ENCODE measurements around the gene SP2.

Gene SP2

GRCh38 chr17:47857551-47858455, 38.2 kb upstream of the SP2 start:
- H3K36me3 ChIP-seq (replicated peaks in 1 of 2; ENCODE audit: control insufficient read depth in 2 of 2, insufficient read depth in 2 of 2, low read length in 2 of 2): no peaks in the 10 kb centered on the region
- no peak overlapping the region for H3K4ac ChIP-seq (ENCODE audit: low read length)
- peak overlapping the region; percentile 30 for H2AK5ac ChIP-seq (ENCODE audit: low read depth, low read length)
- no peak overlapping the region for H3K4me3 ChIP-seq (ENCODE audit: low read length in 2 of 2)
- H2BK5ac ChIP-seq (ENCODE audit: low read length): no peak overlapping the region
- no peak overlapping the region for H2AFZ ChIP-seq (ENCODE audit: low read length)
- H2BK120ac ChIP-seq (ENCODE audit: low read depth, low read length): no peak overlapping the region
- no peak overlapping the region for H4K91ac ChIP-seq (ENCODE audit: low read depth, low read length, poor library complexity)
- H3K23ac ChIP-seq (ENCODE audit: low read depth, low read length, poor library complexity): no peak overlapping the region
- no peak overlapping the region for H2BK12ac ChIP-seq (ENCODE audit: low read length)
- no peaks in the 10 kb centered on the region for H3K79me1 ChIP-seq (ENCODE audit: low read depth, low read length)
- no peak overlapping the region for H3K27ac ChIP-seq (replicated peaks; ENCODE audit: low read length)
- no peak overlapping the region for H3K4me2 ChIP-seq (ENCODE audit: insufficient read depth, low read length, poor library complexity, severe bottlenecking)
- no peak for DNase-seq (ENCODE audit: low spot score)
- H3K27me3 ChIP-seq (ENCODE audit: control insufficient read depth in 3 of 3, insufficient read depth in 3 of 3, low read depth in 1 of 3, low read length in 3 of 3): peaks cover 9 to 86% (median 34%) of the 10 kb centered on the region in 3 experiments
- no CpG with 5 or more reads among the region's 16 CpGs for WGBS, 2 donors (ENCODE audit: extremely low coverage in 2 of 2, insufficient read length in 2 of 2, insufficient replicate concordance in 1 of 2)
- no peak overlapping the region for H3K18ac ChIP-seq (ENCODE audit: low read length)
- H3K9me3 ChIP-seq (replicated peaks in 1 of 2; ENCODE audit: control insufficient read depth in 2 of 2, insufficient read depth in 1 of 2, low read depth in 1 of 2, low read length in 2 of 2): no peaks in the 10 kb centered on the region
- H4K8ac ChIP-seq (ENCODE audit: low read depth, low read length): no peak overlapping the region
- no peak overlapping the region for H3K14ac ChIP-seq (ENCODE audit: low read length)
- no peak overlapping the region for H2BK15ac ChIP-seq (ENCODE audit: low read length)
- H3K9ac ChIP-seq (ENCODE audit: low read depth, low read length, poor library complexity): no peak overlapping the region
- no peaks in the 10 kb centered on the region for H3K4me1 ChIP-seq (ENCODE audit: control insufficient read depth in 2 of 2, insufficient read depth in 1 of 2, low read depth in 1 of 2, low read length in 2 of 2)

DNA sequence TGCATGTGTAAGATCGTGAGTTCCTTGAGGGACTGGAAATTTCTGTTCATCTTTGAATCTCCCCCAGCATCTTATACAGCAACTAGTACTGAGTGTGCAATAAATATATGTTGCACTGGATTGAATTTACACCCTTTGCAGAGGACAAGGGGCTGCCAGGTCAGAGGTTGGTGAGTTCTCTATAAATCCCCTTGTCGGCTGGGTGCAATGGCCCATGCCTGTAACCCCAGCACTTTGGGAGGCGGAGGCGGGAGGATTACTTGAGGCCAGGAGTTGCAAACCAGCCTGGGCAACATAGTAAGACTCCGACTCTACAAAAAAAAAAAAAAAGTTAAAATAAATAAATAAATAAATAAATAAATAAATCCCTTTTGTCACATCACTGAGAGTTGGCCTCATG, 35.6 kb upstream of the SP2 start:
- Histone ChIP-seq H2AFZ (ENCODE audit: low read length) (no peak overlapping the region), H2AK5ac (ENCODE audit: low read depth, low read length) (no peak overlapping the region), H4K91ac (ENCODE audit: low read depth, low read length, poor library complexity) (no peak overlapping the region), H3K14ac (ENCODE audit: low read length) (no peak overlapping the region), H3K27me3 (ENCODE audit: control insufficient read depth in 3 of 3, insufficient read depth in 3 of 3, low read depth in 1 of 3, low read length in 3 of 3) (peaks cover 0 to 71% (median 10%) of the 10 kb centered on the region in 3 experiments), H3K36me3 (replicated peaks in 1 of 2; ENCODE audit: control insufficient read depth in 2 of 2, insufficient read depth in 2 of 2, low read length in 2 of 2) (no peaks in the 10 kb centered on the region), H3K4me1 (ENCODE audit: control insufficient read depth in 2 of 2, insufficient read depth in 1 of 2, low read depth in 1 of 2, low read length in 2 of 2) (no peaks in the 10 kb centered on the region), H3K9me3 (replicated peaks in 1 of 2; ENCODE audit: control insufficient read depth in 2 of 2, insufficient read depth in 1 of 2, low read depth in 1 of 2, low read length in 2 of 2) (no peaks in the 10 kb centered on the region), H3K9ac (ENCODE audit: low read depth, low read length, poor library complexity) (no peak overlapping the region), H3K79me1 (ENCODE audit: low read depth, low read length) (no peaks in the 10 kb centered on the region), H3K4me3 (ENCODE audit: low read length in 2 of 2) (no peak overlapping the region), H3K4ac (ENCODE audit: low read length) (no peak overlapping the region), H3K18ac (ENCODE audit: low read length) (no peak overlapping the region), H3K23ac (ENCODE audit: low read depth, low read length, poor library complexity) (no peak overlapping the region), H3K27ac (replicated peaks; ENCODE audit: low read length) (no peak overlapping the region), H3K4me2 (ENCODE audit: insufficient read depth, low read length, poor library complexity, severe bottlenecking) (no peak overlapping the region), H2BK5ac (ENCODE audit: low read length) (no peak overlapping the region), H2BK15ac (ENCODE audit: low read length) (no peak overlapping the region), H2BK12ac (ENCODE audit: low read length) (no peak overlapping the region), H4K8ac (ENCODE audit: low read depth, low read length) (no peak overlapping the region), H2BK120ac (ENCODE audit: low read depth, low read length) (no peak overlapping the region)
- WGBS, 2 donors (ENCODE audit: extremely low coverage in 2 of 2, insufficient read length in 2 of 2, insufficient replicate concordance in 1 of 2): no CpG with 5 or more reads among the region's 5 CpGs
- DNase-seq (ENCODE audit: low spot score): no peak

DNA sequence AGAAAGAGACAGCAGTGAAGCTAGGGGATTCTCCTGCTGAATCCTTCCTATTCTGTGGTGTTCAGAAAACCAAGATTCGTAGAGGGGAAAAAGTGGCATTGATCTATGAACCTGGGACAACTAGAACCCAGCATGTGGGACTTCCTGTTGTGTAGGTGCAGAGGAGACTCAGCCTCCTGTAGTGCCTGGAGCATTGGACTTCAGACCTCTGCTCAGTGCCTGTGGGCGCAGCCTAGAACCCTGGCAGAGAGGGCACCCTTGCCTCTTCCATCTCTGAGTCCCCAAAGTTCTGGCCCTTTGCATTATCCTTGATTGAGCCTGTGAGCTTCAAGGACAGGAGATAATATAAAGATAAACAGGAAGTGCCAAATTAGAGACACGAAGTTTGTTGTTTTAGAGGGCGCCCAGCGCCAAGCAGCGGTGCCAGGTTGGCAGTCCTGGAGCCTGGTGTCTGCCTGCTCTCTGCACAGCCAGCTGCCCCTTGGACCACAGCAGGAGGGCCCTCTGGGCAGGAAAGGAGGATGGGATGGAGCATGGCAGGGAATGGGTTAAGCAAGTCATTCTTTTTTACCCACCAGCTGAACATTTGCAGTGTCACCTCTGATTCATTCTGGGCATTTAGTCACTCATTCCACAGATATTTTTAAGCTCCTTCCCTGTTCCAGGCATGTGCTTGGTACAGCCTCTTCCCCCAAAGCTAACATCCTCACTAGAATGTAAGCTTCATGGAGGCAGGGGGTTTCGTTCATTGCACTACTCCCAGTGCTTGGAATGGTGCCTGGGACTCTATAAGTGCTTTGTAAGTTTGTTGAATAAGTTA, 33.2 kb upstream of the SP2 start:
- Histone ChIP-seq H3K4me2 (ENCODE audit: insufficient read depth, low read length, poor library complexity, severe bottlenecking) (no peak overlapping the region), H3K4me1 (ENCODE audit: control insufficient read depth in 2 of 2, insufficient read depth in 1 of 2, low read depth in 1 of 2, low read length in 2 of 2) (no peaks in the 10 kb centered on the region), H3K9ac (ENCODE audit: low read depth, low read length, poor library complexity) (no peak overlapping the region), H2AFZ (ENCODE audit: low read length) (no peak overlapping the region), H3K79me1 (ENCODE audit: low read depth, low read length) (no peaks in the 10 kb centered on the region), H3K4me3 (ENCODE audit: low read length in 2 of 2) (no peak overlapping the region), H4K91ac (ENCODE audit: low read depth, low read length, poor library complexity) (no peak overlapping the region), H2BK120ac (ENCODE audit: low read depth, low read length) (no peak overlapping the region), H3K4ac (ENCODE audit: low read length) (no peak overlapping the region), H3K27ac (replicated peaks; ENCODE audit: low read length) (no peak overlapping the region), H2BK15ac (ENCODE audit: low read length) (no peak overlapping the region), H3K27me3 (ENCODE audit: control insufficient read depth in 3 of 3, insufficient read depth in 3 of 3, low read depth in 1 of 3, low read length in 3 of 3) (peaks cover 0 to 72% (median 0%) of the 10 kb centered on the region in 3 experiments), H2AK5ac (ENCODE audit: low read depth, low read length) (no peak overlapping the region), H3K9me3 (replicated peaks in 1 of 2; ENCODE audit: control insufficient read depth in 2 of 2, insufficient read depth in 1 of 2, low read depth in 1 of 2, low read length in 2 of 2) (no peaks in the 10 kb centered on the region), H3K14ac (ENCODE audit: low read length) (no peak overlapping the region), H2BK12ac (ENCODE audit: low read length) (no peak overlapping the region), H2BK5ac (ENCODE audit: low read length) (no peak overlapping the region), H3K18ac (ENCODE audit: low read length) (no peak overlapping the region), H4K8ac (ENCODE audit: low read depth, low read length) (no peak overlapping the region), H3K36me3 (replicated peaks in 1 of 2; ENCODE audit: control insufficient read depth in 2 of 2, insufficient read depth in 2 of 2, low read length in 2 of 2) (no peaks in the 10 kb centered on the region), H3K23ac (ENCODE audit: low read depth, low read length, poor library complexity) (no peak overlapping the region)
- no peak for DNase-seq (ENCODE audit: low spot score)
- WGBS, 2 donors (ENCODE audit: extremely low coverage in 2 of 2, insufficient read length in 2 of 2, insufficient replicate concordance in 1 of 2): no CpG with 5 or more reads among the region's 7 CpGs

DNA sequence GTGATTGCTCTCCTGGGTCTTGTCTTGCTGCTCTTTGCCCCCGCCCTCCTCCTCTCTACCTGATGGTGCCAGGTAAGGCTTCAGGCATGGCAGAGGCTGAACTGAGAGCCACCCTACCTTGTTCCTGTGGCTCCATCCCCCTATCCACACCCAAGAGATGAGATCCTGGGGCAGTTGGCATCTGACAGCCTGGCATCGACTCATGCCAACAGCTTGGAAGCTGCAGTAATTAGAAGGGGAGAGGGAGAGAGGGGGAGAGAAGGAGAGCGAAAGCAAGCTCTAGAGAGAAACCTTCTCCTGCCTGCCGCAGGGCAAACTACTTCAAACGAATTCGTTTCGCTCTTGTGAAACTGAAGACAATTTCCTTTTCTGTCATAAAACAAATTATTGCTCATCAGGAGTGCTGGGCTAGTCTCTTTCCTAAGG, 31.2 kb upstream of the SP2 start:
- Histone ChIP-seq H2BK120ac (ENCODE audit: low read depth, low read length) (no peak overlapping the region), H3K18ac (ENCODE audit: low read length) (no peak overlapping the region), H4K8ac (ENCODE audit: low read depth, low read length) (no peak overlapping the region), H2BK15ac (ENCODE audit: low read length) (no peak overlapping the region), H3K4me1 (ENCODE audit: control insufficient read depth in 2 of 2, insufficient read depth in 1 of 2, low read depth in 1 of 2, low read length in 2 of 2) (peaks cover 0 to 2% of the 10 kb centered on the region in 2 donors), H3K27ac (replicated peaks; ENCODE audit: low read length) (no peak overlapping the region), H3K23ac (ENCODE audit: low read depth, low read length, poor library complexity) (peak overlapping the region; percentile 37), H2AK5ac (ENCODE audit: low read depth, low read length) (peak overlapping the region; percentile 91), H3K4ac (ENCODE audit: low read length) (no peak overlapping the region), H2BK5ac (ENCODE audit: low read length) (no peak overlapping the region), H2BK12ac (ENCODE audit: low read length) (no peak overlapping the region), H2AFZ (ENCODE audit: low read length) (no peak overlapping the region), H4K91ac (ENCODE audit: low read depth, low read length, poor library complexity) (no peak overlapping the region), H3K4me2 (ENCODE audit: insufficient read depth, low read length, poor library complexity, severe bottlenecking) (no peak overlapping the region), H3K14ac (ENCODE audit: low read length) (no peak overlapping the region), H3K4me3 (ENCODE audit: low read length in 2 of 2) (no peak overlapping the region), H3K9ac (ENCODE audit: low read depth, low read length, poor library complexity) (no peak overlapping the region), H3K27me3 (ENCODE audit: control insufficient read depth in 3 of 3, insufficient read depth in 3 of 3, low read depth in 1 of 3, low read length in 3 of 3) (peaks cover 0 to 72% (median 0%) of the 10 kb centered on the region in 3 experiments), H3K79me1 (ENCODE audit: low read depth, low read length) (no peaks in the 10 kb centered on the region), H3K36me3 (replicated peaks in 1 of 2; ENCODE audit: control insufficient read depth in 2 of 2, insufficient read depth in 2 of 2, low read length in 2 of 2) (no peaks in the 10 kb centered on the region), H3K9me3 (replicated peaks in 1 of 2; ENCODE audit: control insufficient read depth in 2 of 2, insufficient read depth in 1 of 2, low read depth in 1 of 2, low read length in 2 of 2) (no peaks in the 10 kb centered on the region)
- DNase-seq (ENCODE audit: low spot score): no peak
- WGBS, 2 donors (ENCODE audit: extremely low coverage in 2 of 2, insufficient read length in 2 of 2, insufficient replicate concordance in 1 of 2): no CpG with 5 or more reads among the region's 7 CpGs
